ENCODE results near the gene TSPAN1.

Gene TSPAN1

GRCh38 chr1:46160212-46160611 lies 14.7 kb upstream of the TSPAN1 start:
- no peak for DNase-seq (ENCODE audit: low read depth in 2 of 2)

GRCh38 chr1:46166521-46167462 lies 8.1 kb upstream of the TSPAN1 start:
- peak in 1 of 2 donors; percentile 30 for DNase-seq (ENCODE audit: low read depth in 2 of 2)

GRCh38 chr1:46168477-46168876 lies 6.4 kb upstream of the TSPAN1 start:
- no peak for DNase-seq (ENCODE audit: low read depth in 2 of 2)

- DNase-seq (ENCODE audit: low read depth in 2 of 2), result no peak
Measured at GRCh38 chr1:46169811-46170454, 5.0 kb upstream of the TSPAN1 start.

GRCh38 chr1:46171351-46171750 lies 3.5 kb upstream of the TSPAN1 start:
- DNase-seq (ENCODE audit: low read depth in 2 of 2), result no peak

GRCh38 chr1:46171871-46172270 lies 3.0 kb upstream of the TSPAN1 start:
- DNase-seq (ENCODE audit: low read depth in 2 of 2), result no peak

GRCh38 chr1:46172321-46172720 lies 2.6 kb upstream of the TSPAN1 start:
- DNase-seq (ENCODE audit: low read depth in 2 of 2), result no peak

- no peak for DNase-seq (ENCODE audit: low read depth in 2 of 2)
Measured at GRCh38 chr1:46173361-46173856, 1.5 kb upstream of the TSPAN1 start.

- DNase-seq (ENCODE audit: low read depth in 2 of 2), result no peak
Measured at GRCh38 chr1:46175243-46175642, 356 bp downstream of the TSPAN1 start.

GRCh38 chr1:46176211-46176865 lies 1.5 kb downstream of the TSPAN1 start, which contains the start of gene P3R3URF:
P3R3URF (minus strand) TSS chr1:46176488; CDS start chr1:46176471, 17 bp downstream.
- no peak for DNase-seq (ENCODE audit: low read depth in 2 of 2)

GRCh38 chr1:46179138-46180081 lies 4.5 kb downstream of the TSPAN1 start:
- peak; percentile 38 to 50 for DNase-seq (ENCODE audit: low read depth in 2 of 2)

GRCh38 chr1:46180082-46180616 lies 5.3 kb downstream of the TSPAN1 start:
- no peak for DNase-seq (ENCODE audit: low read depth in 2 of 2)

- DNase-seq (ENCODE audit: low read depth in 2 of 2), result no peak
Measured at GRCh38 chr1:46181343-46182260, 6.7 kb downstream of the TSPAN1 start.

- DNase-seq (ENCODE audit: low read depth in 2 of 2), result no peak
Measured at GRCh38 chr1:46183079-46183847, 8.4 kb downstream of the TSPAN1 start.

- DNase-seq (ENCODE audit: low read depth in 2 of 2), result no peak
Measured at GRCh38 chr1:46183926-46184557, 9.2 kb downstream of the TSPAN1 start.

- DNase-seq (ENCODE audit: low read depth in 2 of 2), result peak; percentile 40 to 67
Measured at GRCh38 chr1:46184920-46185658, 10.2 kb downstream of the TSPAN1 start.

- DNase-seq (ENCODE audit: low read depth in 2 of 2), result no peak
Measured at GRCh38 chr1:46186076-46186475, 11.2 kb downstream of the TSPAN1 start.
